Colon (tissue), 2 donors: ENCODE data around the gene MAGEA4.

ENCODE experiments used
- FAIRE-seq: peaks from 2 replicates; lab custom pipeline; 2012; peaks lifted over from hg19 to GRCh38; lab: Jason Lieb, UNC
- donor health status: control.
- donor health status: control.

MAGEA4 gene

DNA sequence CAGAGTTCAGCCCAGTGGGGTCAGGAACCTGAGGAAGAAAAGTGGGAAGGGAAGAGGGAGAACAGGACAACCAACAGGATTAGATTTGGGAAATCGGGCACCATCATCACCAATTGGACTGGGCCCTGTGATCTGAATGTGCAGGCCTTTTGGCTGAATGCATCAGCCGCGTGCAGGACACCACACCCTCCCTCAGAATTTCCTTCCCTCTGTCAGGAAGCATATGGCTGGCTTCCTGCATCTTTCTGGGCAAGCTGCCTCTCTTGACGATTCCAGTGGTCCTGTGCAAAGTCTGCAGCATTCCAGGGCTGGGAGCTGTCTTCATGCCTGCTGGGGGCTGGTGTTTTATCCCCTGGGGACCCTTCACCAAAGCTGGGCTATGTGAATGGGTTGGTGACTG lies 16.4 kb downstream of the MAGEA4 start:
- no peak for FAIRE-seq

DNA sequence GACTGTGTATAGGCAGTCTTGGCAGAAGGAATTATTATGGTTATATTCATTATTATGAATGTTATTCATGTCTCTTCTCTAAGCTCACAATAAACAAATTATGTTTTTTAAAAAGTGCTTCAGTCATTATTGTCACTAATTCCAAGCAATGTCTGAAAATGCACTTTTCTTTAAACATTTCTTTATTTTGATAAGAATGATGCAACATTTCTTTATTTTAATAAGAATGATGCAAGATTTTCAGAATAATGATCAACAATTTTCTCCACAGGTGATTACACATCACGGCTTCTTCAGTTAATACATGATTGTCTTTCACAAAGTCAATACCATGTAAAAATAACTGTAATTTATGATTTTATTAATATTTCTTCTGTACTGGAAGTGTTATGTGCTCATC lies 22.7 kb downstream of the MAGEA4 start:
- peak; percentile 82 for FAIRE-seq

DNA sequence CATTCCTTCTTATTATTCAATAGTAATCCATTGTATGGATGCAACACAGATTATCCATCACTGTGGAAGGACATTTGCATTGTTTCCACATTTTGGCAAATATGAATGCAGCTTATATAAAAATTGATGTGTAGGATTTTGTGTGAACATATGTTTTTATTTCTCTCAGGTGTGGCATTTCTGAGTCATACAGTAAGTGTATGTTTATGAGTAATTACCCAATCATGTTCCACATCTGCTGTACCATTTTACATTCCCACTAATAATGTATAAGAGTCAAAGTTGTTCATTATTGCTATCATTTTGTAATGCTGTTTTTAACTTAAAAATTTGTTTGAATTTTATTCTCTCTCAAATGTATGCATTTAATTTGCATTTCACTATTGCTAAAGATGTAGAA lies 25.5 kb downstream of the MAGEA4 start:
- FAIRE-seq = no peak

DNA sequence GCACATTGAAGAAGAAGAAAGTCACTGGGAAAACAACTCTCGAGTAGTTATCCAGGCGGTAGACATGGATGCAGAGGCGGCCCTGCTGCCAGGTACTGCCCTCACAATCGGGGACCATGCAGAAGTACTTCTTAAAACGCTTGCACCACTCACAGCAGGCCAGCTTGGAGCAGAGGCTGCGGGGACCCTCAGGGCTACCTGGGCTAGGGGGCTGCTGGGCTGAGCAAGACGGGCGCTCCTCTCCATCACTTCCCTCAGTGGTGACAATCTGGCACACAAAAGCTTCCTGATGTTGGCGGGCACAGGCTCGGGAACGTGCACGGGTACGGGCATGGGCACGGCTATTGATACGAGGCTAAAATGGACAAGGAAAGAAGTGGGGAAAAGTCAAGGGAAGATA lies 42.0 kb downstream of the MAGEA4 start:
- no peak for FAIRE-seq

DNA sequence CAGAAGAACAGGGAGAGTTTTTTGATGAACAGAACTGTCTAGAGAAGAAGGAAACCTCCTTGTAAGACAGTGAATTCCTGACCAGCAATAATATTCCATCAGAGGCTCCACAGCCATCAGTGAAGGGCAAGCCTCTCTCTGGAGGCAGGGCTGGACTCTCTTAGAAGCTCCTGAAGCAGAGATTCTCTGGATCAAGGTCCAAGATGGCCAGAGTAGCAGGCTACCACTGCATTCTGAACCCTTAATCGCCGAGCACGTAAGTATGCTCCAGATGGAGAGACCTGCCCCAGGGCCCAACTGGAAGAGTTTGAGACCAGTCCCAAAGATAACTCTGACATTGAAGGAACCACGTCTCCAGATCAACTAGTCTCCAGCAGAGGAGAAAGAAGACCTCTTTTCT lies 45.4 kb downstream of the MAGEA4 start:
- no peak for FAIRE-seq

DNA sequence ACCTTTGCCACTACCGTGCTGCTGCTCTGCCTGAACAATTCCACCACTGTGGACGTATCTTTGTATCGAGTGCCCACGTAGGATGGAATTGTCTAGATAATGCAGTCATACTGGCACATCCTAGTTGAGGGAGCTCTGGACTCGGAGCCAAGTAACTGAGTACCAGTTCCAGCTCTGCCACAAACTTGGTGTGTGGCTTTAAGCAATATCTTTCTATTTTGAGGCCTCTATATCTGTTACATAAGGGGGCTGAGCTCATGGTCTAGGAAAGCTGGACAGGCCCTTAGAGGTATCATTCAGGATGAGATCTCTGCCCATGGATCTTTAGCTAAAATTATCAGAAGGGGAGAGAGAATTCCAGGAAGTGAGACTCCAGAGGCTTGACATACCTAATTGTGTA lies 49.3 kb downstream of the MAGEA4 start:
- no peak for FAIRE-seq

DNA sequence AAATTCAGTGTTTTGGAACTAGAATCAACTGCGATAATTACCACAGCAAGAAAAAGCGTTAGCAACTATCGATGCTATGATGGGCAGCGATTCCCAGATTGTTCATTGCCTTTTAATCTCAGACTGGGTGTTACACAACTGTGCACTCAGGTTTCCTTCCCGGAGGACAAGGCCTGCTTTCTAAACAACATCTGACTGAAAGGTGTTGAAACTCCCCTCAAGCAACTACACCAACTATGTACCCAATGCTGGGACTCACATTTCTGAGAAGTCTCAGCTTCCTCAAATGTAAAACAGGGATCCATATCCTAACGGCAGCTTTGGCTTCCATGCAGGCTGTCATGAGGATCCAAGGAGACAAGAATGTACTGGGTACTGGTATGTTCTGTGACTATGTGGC lies 53.5 kb downstream of the MAGEA4 start:
- no peak for FAIRE-seq

DNA sequence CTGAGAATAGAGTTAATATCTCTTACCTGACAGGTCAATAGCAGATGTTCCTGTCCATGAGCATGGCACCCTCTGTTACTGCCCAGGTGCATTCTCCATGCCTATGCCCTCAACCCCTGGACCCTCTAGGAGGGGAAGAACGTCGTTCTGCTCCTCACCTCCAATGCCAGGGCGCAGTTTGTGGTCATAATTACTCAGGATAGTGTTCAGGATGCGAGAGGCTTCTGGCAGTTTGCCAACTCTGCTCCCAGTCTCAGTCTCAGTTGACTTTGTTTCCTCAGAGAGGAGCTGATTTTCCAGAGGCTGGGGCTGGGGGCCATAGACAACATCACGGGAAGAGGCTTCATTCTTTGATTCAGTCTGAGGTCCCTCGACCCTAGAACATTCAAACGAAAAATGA lies 57.3 kb downstream of the MAGEA4 start:
- FAIRE-seq = no peak

DNA sequence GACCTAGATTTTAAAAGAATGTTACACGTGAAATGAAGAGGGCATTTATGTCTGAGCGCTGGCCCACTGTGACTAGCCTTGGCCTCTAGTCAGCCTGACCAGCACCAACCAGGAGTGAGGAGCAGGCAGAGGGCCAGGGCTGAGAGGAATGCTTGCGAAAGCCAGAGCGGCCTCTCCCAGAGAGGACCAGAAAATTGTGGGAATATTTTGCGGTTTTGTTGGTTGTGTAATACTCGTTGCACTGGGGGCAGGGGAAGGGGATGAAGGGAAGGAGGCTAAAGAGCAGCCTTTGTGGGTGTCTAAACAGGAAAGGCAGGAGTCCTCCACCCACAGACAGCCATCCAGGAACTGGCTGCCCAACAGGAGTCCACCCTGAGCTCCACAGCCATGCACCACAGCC lies 58.0 kb downstream of the MAGEA4 start:
- no peak for FAIRE-seq

DNA sequence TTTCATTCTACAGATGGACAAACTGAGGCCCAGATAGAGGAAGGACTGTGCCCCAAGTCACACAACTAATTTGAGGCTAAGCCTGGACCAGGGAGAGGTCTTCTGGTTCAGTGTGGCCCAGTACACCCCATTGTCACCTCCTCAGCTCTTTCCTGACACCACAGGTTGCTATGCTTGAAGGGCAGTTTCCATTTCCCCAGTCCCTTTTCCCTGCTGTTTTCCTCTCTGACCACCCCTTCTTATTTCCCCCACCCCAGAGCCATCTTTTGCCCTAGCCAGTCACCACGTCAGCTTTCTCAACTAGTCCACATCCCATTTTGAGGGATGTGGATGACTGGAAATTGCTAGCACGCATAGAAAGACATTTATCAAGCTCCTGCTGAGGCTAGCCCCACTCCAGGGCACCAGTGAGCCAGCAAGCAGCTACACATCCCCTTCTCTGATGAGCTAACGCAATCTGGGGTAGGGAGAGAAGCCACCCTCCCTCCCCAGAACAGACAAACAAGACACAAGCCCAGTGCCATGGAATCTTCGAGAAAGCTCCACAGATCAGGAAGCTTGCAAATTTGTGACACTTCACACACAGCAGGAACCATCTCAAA lies 60.5 kb downstream of the MAGEA4 start:
- no peak for FAIRE-seq

DNA sequence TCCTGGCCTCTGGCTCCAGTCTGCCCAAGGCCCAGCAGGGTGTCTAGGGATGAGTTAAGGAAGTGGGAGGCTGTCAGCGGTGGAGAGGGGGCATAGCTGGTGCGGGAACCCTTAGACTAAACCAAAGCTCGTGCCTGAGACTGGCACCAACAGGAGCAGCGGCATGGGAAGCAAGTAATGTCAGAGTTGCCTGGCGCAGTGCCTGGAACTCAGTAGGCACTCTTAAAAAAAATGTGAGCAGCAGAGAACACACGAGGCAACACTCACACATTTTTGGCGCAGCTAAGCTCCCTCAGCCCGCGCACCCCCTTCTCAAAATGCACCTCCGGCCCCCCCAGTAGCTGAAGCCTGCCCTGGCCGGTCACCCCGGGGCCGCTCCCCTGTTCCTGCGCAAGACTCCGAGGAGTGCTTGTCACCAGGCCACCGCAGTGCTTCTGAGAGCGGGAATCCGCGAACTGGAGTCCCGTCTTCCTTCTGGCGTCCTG lies 61.2 kb downstream of the MAGEA4 start:
- no peak for FAIRE-seq
